Activated T-helper 17 cell treated with anti-CD3 and anti-CD28 coated beads, Interleukin-2, amount 50 U/mL, for 72 hours (primary cell): ENCODE results near the gene NCBP1. TPM values are rescaled to one million over a fixed set of nuclear protein-coding genes. Genes with fewer than 3 reads are reported as not detected.

Experiments
- ATAC-seq: fragments of 150-1000 bp; cut with Tn5 transposase; replicated peaks from 2 replicates; pipeline ENCODE4 v1.10.0; 2021; ENCODE audit warnings: mild to moderate bottlenecking, moderate library complexity
- H3K27ac Mint-ChIP-seq: one replicate; pipeline ENCODE4 v1.8.0; 2022; ENCODE audit warnings: mixed read lengths
- H3K27me3 Mint-ChIP-seq: one replicate; pipeline ENCODE4 v1.8.0; 2022; ENCODE audit warnings: mixed read lengths
- H3K36me3 Mint-ChIP-seq: one replicate; pipeline ENCODE4 v1.8.0; 2022; ENCODE audit warnings: low read depth, mild to moderate bottlenecking, mixed read lengths
- H3K4me1 Mint-ChIP-seq: one replicate; pipeline ENCODE4 v1.8.0; 2022; ENCODE audit warnings: mixed read lengths
- H3K4me3 Mint-ChIP-seq: one replicate; pipeline ENCODE4 v1.8.0; 2022; ENCODE audit warnings: mild to moderate bottlenecking, mixed read lengths
- H3K9me3 Mint-ChIP-seq: one replicate; pipeline ENCODE4 v1.8.0; 2022; ENCODE audit warnings: mixed read lengths
- total RNA-seq, 2 donors: library from RNA; stranded (reverse); gene quantifications; one replicate each; pipeline ENCODE4 v1.2.3, GENCODE V29; 2022

NCBP1 gene
- total RNA-seq, 2 donors from 2014 or later = 33.5 to 47.7 TPM

DNA sequence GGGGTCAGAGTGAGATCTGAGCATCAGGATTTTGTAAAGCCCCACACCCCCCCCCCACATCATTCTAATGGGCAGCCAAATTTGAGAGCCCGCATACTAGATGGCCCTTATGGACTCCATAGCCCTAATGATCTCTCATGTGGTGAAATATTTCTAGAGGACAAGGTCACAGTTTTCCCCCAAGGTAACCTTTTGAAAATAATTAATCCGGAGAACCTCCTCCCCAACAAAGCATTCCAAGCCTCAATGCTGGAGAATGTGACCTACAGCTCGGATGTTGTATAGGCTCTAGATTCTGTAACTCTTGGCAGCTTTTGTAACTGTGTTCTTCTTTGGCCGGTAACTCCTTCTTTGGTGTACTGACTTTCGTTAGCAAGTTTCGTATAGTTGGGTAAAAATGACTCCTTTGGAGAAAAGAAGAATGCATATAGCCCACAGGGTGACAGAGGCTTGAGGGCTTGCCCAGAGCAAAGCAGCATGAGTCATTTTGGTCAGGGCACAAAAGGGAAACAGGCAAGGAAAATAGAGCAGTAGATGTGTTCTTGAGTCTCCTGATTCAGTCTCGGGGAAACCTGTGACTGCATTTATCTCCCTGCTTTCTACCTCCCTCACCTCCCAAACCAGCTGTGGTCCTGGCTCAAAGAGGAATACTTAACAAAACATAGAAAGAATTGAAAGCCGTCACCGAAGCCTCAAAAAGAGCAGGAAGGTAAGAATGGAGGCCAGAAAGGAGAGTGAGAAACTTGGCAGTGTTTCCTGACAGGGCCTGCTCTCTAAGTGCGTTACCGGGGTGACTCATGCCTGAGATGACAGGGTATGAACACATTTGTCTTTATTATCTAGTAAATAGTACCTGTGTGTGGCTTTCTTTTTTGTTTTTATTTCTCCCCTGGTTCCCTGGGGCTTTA, 70.1 kb downstream of the NCBP1 start:
- peak; percentile 93 for ATAC-seq
- Mint-ChIP-seq H3K4me1 (peaks cover 34% of the 10 kb centered on the region), H3K27ac (peak overlapping the region; percentile 89), H3K27me3 (no peaks in the 10 kb centered on the region), H3K9me3 (no peaks in the 10 kb centered on the region), H3K4me3 (peak overlapping the region; percentile 71), H3K36me3 (no peaks in the 10 kb centered on the region)

DNA sequence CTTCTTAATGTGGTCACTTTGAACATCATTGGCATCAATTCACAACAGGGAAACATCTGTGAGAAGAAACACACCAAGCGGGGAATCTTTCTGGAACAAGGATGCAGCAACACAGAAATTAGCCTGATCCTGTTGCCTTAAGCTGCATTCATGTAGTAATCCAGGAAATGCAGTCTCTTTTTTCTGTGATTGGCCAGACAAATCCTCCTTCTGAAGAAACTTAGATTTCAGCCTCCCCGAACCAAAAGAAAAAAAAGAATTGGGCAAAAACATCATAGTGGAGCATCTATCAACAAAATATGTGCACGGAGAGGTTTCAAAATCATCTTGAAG, 70.7 kb downstream of the NCBP1 start:
- peak overlapping the region; percentile 71 for H3K4me3 Mint-ChIP-seq
- H3K4me1 Mint-ChIP-seq = peaks cover 34% of the 10 kb centered on the region
- no peaks in the 10 kb centered on the region for H3K27me3 Mint-ChIP-seq

DNA sequence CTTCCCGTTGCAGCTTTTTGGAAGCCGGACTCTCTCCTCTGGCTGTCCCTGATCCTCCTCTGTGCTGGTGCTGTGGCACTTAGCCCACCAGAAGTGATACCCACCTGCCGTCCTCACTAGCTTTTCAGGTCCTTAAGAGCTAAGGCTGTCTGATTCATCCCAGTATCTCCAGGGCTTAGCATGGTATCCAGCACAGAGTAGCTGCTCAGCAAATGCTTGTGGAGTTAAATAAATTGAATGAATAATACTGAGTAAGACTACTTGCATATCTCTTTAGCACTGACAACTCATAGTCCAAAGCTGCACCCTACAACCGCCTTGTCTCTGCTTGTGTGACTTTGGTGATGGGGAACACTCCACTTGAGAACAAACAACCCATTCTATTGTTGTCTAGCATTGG, 71.2 kb downstream of the NCBP1 start:
- Mint-ChIP-seq H3K4me3 (peak overlapping the region; percentile 71), H3K27me3 (no peaks in the 10 kb centered on the region), H3K36me3 (no peaks in the 10 kb centered on the region), H3K4me1 (peaks cover 34% of the 10 kb centered on the region), H3K9me3 (no peaks in the 10 kb centered on the region), H3K27ac (peak overlapping the region; percentile 89)
- ATAC-seq = no peak

More for the DNA sequence above, 70.7 kb downstream of the NCBP1 start:
- Mint-ChIP-seq H3K36me3 (no peaks in the 10 kb centered on the region), H3K9me3 (no peaks in the 10 kb centered on the region), H3K27ac (peak overlapping the region; percentile 89)
- no peak for ATAC-seq

DNA sequence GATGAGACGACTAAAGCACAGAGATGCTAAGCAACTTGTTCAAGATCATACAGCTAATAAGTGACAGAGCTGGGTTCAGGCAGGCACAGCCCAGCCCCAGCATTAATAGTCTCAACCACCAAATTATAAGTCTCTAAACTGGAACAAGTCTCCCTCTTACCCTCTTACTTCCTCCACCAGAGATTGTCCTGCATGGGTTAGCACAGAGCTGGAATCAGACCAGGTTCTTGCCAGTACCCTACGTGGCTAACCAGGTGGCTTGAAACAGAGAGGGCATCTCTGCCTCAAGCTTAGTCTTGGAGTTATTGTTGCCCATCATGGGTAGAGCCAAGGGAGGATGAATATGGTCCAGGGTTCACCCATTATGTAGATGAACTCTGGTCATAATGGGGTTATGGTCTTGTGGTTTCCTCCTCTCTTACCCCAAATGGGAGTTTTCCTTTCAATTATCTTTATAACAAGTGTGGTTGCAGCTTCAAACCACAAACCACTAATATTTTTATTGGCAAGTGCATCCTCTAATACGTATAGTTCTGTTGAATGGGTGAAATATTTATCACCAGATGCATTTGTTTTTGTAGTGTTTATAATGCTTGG, 71.8 kb downstream of the NCBP1 start:
- H3K9me3 Mint-ChIP-seq = no peaks in the 10 kb centered on the region
- H3K4me3 Mint-ChIP-seq = no peak overlapping the region
- no peak overlapping the region for H3K27ac Mint-ChIP-seq
- H3K27me3 Mint-ChIP-seq = no peaks in the 10 kb centered on the region
- H3K4me1 Mint-ChIP-seq = peaks cover 34% of the 10 kb centered on the region
- ATAC-seq = no peak
- H3K36me3 Mint-ChIP-seq = no peaks in the 10 kb centered on the region

DNA sequence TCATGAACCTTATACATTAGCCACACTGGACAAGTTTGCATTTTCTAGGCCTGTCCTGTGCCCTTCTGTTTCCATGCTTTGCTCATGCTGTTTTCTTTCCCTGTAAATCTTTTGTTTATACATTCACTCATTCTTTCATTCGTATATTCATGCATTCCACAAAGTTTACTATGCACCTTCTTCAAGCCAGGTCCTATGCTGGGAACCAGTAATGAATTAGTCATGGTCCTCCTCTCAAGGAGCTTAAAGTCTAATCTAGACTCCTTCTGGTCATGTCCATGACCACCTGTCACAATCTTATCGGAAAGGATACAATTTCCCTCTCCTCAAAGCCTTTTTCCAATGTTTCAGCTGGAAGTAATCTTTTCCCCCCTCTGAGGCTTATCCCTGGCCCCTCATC, 72.6 kb downstream of the NCBP1 start:
- Mint-ChIP-seq H3K4me1 (peaks cover 34% of the 10 kb centered on the region), H3K27ac (no peak overlapping the region), H3K9me3 (no peaks in the 10 kb centered on the region), H3K36me3 (no peaks in the 10 kb centered on the region), H3K4me3 (no peak overlapping the region), H3K27me3 (no peaks in the 10 kb centered on the region)
- no peak for ATAC-seq

DNA sequence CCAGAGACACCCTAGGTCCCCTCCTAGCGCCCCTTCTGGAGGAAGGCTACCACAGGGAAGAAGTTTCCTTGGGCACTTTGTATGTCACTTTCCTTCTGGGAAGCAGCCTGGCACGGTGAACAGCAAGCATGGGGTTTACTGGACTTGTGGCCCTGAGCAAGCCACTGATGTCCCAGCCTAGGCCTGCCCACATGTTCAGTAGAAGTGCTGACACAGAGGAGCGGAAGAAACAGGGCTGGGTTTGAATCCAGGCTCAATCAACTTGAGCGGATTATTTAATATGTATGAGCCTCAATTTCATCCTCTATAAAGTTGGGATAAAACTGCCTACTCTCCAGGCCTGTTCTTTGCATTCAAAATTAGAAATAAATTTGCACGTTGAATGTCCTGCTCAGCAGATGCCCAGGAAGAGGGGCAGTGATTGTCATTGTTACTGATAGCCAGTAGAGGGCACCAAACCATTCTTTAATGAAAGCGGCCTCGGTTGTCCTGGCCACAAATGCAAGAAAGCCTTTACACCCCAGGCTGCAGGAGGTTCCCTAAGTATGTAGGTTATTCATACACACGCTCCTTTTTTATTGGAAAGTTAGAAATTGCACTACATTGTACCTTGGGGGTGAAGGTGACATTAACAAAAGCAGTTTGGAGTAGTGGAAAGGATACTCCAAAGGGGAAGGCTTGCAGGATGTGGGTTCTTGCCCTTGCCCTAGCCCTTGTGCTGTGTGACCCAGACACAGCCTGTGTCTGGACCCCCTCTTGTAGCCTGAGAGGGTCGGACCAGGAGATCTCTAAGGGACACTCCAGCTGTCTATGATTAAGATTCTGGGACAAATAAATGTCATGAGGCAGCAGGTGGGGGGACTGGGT, 77.0 kb downstream of the NCBP1 start:
- H3K27ac Mint-ChIP-seq = no peak overlapping the region
- peaks cover 21% of the 10 kb centered on the region for H3K4me1 Mint-ChIP-seq
- H3K9me3 Mint-ChIP-seq = no peaks in the 10 kb centered on the region
- H3K36me3 Mint-ChIP-seq = no peaks in the 10 kb centered on the region
- ATAC-seq = peak; percentile 90
- H3K27me3 Mint-ChIP-seq = no peaks in the 10 kb centered on the region
- peak overlapping the region; percentile 44 for H3K4me3 Mint-ChIP-seq

DNA sequence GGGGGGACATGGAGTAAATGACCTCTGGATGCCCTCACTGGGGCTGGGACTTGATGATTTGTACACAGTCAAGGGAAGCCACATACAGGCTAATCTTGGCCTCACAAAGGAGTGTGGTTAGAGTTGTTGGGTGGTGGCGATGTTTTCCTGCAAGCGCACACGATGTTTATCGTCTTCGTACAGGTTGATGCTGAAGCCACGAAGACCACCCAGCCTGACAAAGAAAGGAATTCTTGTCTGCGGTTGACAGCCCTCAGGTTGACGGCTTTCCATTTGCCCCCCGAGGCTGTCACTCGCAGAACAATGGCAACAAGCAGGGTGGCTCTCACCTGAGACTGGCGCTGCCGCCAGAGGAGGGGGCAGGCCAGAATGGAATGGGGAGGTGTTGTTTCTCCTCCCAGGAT, 77.6 kb downstream of the NCBP1 start:
- H3K27ac Mint-ChIP-seq = no peak overlapping the region

DNA sequence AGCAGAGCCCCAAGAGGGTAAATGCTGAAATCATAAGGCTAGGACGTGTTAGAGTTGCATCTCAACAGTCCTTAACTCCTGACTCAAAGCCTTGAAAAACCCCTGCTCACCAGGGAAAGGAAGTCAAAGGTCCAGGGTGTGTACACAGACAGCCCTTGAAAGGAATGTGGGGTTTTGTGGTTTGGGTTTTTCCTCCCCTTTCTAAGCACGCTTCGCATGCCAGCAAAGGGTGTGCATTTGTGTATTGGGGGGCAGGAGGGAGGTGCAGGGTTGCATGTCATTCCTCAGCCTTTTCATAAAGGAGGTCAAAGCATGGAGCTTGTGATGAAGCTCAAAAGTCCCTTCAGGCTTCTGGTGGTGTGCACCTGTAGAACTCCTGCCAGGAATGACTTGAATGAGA, 80.8 kb downstream of the NCBP1 start:
- peak; percentile 54 for ATAC-seq
- peaks cover 10% of the 10 kb centered on the region for H3K4me1 Mint-ChIP-seq
- H3K9me3 Mint-ChIP-seq = peaks cover 3% of the 10 kb centered on the region
- H3K27ac Mint-ChIP-seq = peak overlapping the region; percentile 41
- no peaks in the 10 kb centered on the region for H3K27me3 Mint-ChIP-seq
- H3K36me3 Mint-ChIP-seq = no peaks in the 10 kb centered on the region
- H3K4me3 Mint-ChIP-seq = no peak overlapping the region

More for the DNA sequence above, 77.6 kb downstream of the NCBP1 start:
- H3K9me3 Mint-ChIP-seq = no peaks in the 10 kb centered on the region
- peak overlapping the region; percentile 44 for H3K4me3 Mint-ChIP-seq
- H3K36me3 Mint-ChIP-seq = no peaks in the 10 kb centered on the region
- no peak for ATAC-seq
- H3K27me3 Mint-ChIP-seq = no peaks in the 10 kb centered on the region
- peaks cover 15% of the 10 kb centered on the region for H3K4me1 Mint-ChIP-seq

DNA sequence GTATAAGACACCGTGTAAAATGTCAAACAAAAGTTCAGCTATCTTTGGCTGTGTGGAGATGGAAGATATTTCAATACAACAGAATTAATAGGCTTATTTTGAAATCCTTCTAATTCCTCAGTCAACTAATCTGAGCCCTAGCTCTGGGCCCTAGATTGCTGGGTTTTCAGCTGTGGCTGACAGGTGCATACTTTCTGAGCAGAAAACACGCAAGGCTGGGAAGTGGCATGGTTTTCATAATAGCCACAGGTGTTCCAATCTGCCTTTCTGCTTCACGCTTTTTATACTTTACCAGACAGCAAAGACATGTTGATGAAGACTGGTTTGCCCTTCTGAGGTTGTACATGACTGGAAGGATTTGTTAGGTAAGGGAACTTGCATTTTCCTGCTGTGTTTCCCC, 84.2 kb downstream of the NCBP1 start:
- ATAC-seq = no peak
- Mint-ChIP-seq H3K36me3 (no peaks in the 10 kb centered on the region), H3K27me3 (peaks cover 7% of the 10 kb centered on the region)

DNA sequence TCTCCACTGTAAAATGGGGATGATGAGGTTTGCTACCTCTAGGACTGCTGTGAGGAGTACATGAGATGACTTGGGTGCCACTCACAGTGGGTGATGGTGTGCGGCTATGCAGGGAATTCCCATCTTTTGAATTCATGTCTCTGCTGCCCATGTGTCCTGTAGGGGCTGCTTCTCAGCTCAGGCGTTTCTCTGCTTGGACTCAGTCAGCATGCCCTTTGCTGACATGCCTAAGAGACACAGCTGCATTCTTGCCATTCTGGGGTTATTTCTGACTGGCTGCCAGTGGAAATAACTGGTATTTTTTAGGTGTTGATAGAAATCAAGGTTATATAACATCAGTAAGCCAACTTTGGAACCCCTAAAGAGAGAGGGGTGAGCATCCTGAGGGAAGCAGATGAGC, 87.8 kb downstream of the NCBP1 start:
- H3K4me1 Mint-ChIP-seq = no peaks in the 10 kb centered on the region
- H3K9me3 Mint-ChIP-seq = peaks cover 7% of the 10 kb centered on the region
- ATAC-seq = no peak

More for the DNA sequence above, 84.2 kb downstream of the NCBP1 start:
- Mint-ChIP-seq H3K9me3 (peaks cover 7% of the 10 kb centered on the region), H3K27ac (no peak overlapping the region), H3K4me1 (peaks cover 10% of the 10 kb centered on the region), H3K4me3 (no peak overlapping the region)

DNA sequence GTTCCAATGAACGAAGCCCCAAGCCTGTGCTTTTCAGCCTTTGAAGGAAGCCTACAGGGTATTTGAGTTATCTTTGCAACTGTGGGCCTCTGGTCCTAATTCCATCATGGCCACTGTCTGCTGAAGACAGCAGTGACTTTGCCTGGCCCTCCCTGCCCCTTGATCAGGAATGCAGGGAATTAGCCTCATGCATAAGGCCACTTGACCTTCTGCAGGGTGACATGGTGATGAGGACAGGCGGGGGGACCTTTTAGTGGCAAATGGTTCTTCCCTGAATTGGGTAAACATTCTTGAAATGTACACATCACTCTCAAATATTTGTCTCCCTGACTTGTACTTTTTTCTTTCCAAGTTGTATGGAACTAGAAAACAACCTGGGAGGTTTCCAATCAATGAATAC, 88.7 kb downstream of the NCBP1 start:
- Mint-ChIP-seq H3K36me3 (no peaks in the 10 kb centered on the region), H3K4me1 (no peaks in the 10 kb centered on the region), H3K9me3 (peaks cover 7% of the 10 kb centered on the region), H3K4me3 (no peak overlapping the region), H3K27ac (no peak overlapping the region), H3K27me3 (peaks cover 23% of the 10 kb centered on the region)
- no peak for ATAC-seq

More for the DNA sequence above, 87.8 kb downstream of the NCBP1 start:
- Mint-ChIP-seq H3K27ac (no peak overlapping the region), H3K4me3 (no peak overlapping the region), H3K36me3 (no peaks in the 10 kb centered on the region), H3K27me3 (peaks cover 21% of the 10 kb centered on the region)

Other genes starting within 250 kb of the NCBP1 start
- 1 to 10 TPM; 6.3 to 7.5 TPM for gene TDRD7, start 221.7 kb upstream of the NCBP1 start, total RNA-seq
- gene TMOD1, start 132.2 kb upstream of the NCBP1 start, total RNA-seq = 1 to 10 TPM; 2.0 to 2.5 TPM
- gene TSTD2, start 453 bp upstream of the NCBP1 start, total RNA-seq = 10 to 100 TPM; 11.6 to 13.5 TPM
- gene XPA, start 63.5 kb downstream of the NCBP1 start, total RNA-seq = 10 to 100 TPM; 14.0 to 16.6 TPM
- not detected for gene FOXE1, start 219.4 kb downstream of the NCBP1 start, total RNA-seq